ENCODE results near the gene SPINK6. TPM values are rescaled to one million over a fixed set of nuclear protein-coding genes. Genes with fewer than 3 reads are reported as not detected.

SPINK6 gene, protein sequence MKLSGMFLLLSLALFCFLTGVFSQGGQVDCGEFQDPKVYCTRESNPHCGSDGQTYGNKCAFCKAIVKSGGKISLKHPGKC
- total RNA-seq (not detected), polyA plus RNA-seq (not detected)

DNA sequence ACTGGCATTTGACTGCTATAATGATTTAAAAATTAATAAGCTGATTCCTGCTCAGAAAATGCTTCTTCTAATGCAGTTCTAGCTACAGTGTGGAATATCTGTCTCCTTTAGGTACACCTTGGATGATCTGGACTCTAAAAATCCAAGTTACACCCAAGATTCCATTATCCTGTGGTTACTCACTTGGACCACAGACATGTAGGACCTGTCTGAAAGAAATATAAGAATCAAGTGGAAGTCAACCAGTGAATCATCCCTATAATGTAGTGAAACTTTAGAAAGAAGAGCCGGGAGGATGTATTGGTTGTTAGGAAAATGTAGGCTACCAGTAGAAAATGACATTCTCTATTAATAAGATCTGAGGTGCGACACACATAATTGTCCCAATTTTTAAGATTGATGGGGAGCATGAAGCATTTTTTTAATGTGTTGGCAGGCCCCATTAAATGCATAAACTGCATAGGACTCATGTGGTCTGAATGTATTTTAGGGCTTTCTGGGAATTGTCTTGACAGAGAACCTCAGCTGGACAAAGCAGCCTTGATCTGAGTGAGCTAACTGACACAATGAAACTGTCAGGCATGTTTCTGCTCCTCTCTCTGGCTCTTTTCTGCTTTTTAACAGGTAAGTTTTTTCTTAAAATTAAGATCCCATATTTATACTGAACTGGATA is at the start of gene SPINK6:
TSS of gene SPINK6 (plus strand) at position 512 of the 673 bp plus-strand sequence. CDS start at position 567, 55 bp downstream.
- Histone ChIP-seq H3K27ac (ENCODE audit: low read depth) (no peak within 1 kb of the TSS), H3K4me3 (ENCODE audit: low read depth, low read length) (no peak within 1 kb of the TSS), H3K4me1 (ENCODE audit: insufficient read depth) (no peaks in the 10 kb centered on the region), H3K36me3 (ENCODE audit: insufficient read depth) (no peaks in the 10 kb centered on the region)
- WGBS, result 92% methylated on average over 2 of the region's 2 CpGs
- no peak for DNase-seq (ENCODE audit: extremely low spot score)

DNA sequence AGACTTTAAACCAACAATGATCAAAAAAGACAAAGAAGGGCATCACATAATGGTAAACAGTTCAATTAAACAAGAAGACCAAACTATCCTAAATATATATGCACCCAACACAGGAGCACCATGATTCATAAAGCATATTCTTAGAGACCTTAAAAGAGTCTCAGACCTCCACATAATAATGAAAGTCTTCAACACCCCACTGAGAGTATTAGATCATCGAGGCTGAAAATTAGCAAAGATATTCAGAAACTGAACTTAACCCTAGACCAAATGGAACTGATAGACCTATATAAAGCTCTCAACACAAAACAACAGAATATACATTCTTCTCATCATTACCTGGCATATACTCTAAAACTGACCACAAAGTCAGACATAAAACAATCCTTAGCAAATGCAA is 46.2 kb upstream of the SPINK6 start:
- H3K4me1 ChIP-seq (ENCODE audit: insufficient read depth), result no peaks in the 10 kb centered on the region
- DNase-seq (ENCODE audit: extremely low spot score), result no peak
- WGBS, result 95% methylated on average over 1 of the region's 1 CpG

DNA sequence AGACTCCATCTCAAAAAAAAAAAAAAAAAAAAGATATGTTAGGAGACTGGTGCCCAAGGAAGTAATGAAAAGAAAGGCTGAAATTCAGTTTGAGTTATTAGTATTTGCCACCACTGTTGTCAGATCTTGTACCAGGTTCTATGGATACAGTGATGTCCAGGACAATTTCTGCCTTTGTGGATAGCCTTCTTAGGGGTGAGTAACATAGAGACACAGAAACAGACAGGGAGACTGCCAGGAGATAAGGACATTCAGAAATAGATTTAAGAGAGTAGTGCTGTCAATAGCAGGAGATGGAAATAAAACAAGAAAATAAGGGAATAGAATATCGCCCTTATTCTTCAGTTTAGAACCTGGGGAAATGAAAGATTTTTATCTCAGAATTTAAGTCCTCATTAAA is 40.8 kb upstream of the SPINK6 start:
- DNase-seq (ENCODE audit: extremely low spot score), result no peak
- no peak overlapping the region for H3K4me3 ChIP-seq (ENCODE audit: low read depth, low read length)
- no peaks in the 10 kb centered on the region for H3K4me1 ChIP-seq (ENCODE audit: insufficient read depth)
- no peak overlapping the region for H3K27ac ChIP-seq (ENCODE audit: low read depth)
- WGBS, result 91% methylated on average over 1 of the region's 1 CpG
- no peaks in the 10 kb centered on the region for H3K36me3 ChIP-seq (ENCODE audit: insufficient read depth)

More for the DNA sequence above, 46.2 kb upstream of the SPINK6 start:
- H3K36me3 ChIP-seq (ENCODE audit: insufficient read depth), result no peaks in the 10 kb centered on the region
- H3K4me3 ChIP-seq (ENCODE audit: low read depth, low read length), result no peak overlapping the region
- no peak overlapping the region for H3K27ac ChIP-seq (ENCODE audit: low read depth)

DNA sequence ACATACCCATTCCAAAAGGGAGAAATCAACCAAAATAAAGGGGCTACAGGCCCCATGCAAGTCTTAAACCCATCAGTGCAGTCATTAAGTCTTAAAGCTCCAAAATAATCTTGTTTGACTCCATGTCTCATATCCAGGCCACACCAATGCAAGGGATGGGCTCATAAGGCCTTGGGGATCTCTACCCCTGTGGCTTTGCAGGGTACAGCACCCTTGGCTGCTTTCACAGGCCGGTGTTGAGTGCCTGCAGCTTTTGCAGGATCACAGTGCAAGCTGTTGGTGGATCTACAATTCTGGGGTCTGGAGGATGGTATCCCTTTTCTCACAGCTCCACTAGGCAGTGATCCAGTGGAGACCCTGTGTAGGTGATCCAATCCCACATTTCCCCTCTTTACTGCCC is 39.5 kb upstream of the SPINK6 start:
- Histone ChIP-seq H3K4me3 (ENCODE audit: low read depth, low read length) (no peak overlapping the region), H3K27ac (ENCODE audit: low read depth) (no peak overlapping the region), H3K36me3 (ENCODE audit: insufficient read depth) (no peaks in the 10 kb centered on the region), H3K4me1 (ENCODE audit: insufficient read depth) (no peaks in the 10 kb centered on the region)
- WGBS, result 84% methylated on average over 1 of the region's 1 CpG
- no peak for DNase-seq (ENCODE audit: extremely low spot score)

DNA sequence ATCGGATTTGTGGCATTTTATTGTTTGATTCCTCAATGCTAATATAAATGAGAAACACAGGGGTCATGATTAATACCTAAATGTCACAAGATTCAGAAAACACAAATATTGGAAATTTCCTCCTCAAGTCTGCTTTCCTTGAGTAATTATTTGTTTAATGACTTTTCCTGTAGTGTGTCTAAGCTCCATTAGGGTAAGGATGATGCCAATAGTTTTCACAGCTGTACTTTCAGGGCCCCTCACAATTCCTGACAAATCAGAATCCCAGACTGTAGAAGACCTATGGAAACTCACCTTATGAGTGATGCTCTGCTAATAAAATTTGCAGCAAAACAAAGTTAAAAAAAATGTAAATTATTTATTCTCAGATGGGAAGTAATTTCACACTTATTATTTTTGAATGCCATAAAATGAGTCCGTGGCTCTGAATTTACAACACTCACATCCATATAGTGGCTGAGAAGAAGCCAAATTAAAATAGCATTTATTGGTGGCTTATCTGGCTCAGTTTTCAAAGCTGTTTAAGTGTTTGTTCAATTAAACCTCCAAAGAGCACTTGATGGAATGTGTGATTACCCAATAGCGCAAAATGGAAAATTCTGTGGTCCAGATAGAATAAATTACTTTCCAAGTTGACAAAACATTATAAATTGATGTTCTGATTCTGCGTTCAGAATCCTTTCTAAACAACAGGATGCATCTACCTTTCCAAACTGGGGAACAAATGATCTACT is 36.1 kb upstream of the SPINK6 start:
- Histone ChIP-seq H3K36me3 (ENCODE audit: insufficient read depth) (no peaks in the 10 kb centered on the region), H3K4me1 (ENCODE audit: insufficient read depth) (no peaks in the 10 kb centered on the region), H3K4me3 (ENCODE audit: low read depth, low read length) (no peak overlapping the region), H3K27ac (ENCODE audit: low read depth) (no peak overlapping the region)
- 54% methylated on average over 4 of the region's 4 CpGs for WGBS
- no peak for DNase-seq (ENCODE audit: extremely low spot score)

DNA sequence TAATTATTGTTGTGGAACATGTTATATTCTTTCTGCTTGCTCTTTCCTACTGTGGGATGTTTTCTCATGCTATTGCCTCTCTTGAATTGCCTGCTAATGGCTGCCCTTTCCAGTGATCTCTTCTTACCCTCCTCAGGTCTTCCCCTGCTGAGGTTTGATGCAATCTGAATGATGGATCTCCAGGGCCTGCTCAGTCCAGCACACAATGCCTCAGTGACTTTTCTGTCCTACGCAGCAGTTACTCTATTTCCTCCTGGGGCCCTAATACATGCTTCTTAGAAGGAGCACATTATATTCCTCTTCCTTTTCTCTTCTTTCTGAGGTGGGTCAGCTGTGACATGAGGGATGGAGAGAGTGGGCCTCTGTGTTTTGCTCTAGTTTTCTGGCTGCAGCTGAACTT is 34.6 kb upstream of the SPINK6 start, which contains the start of gene SPINK14:
TSS of gene SPINK14 (plus strand) at position 301 of the 400 bp plus-strand sequence. CDS start 1,187 bp downstream, outside the sequence.
- H3K4me1 ChIP-seq (ENCODE audit: insufficient read depth), result no peaks in the 10 kb centered on the region
- H3K36me3 ChIP-seq (ENCODE audit: insufficient read depth), result no peaks in the 10 kb centered on the region
- no peak for DNase-seq (ENCODE audit: extremely low spot score)
- 95% methylated on average over 1 of the region's 1 CpG for WGBS
- no peak within 1 kb of the TSS for H3K4me3 ChIP-seq (ENCODE audit: low read depth, low read length)
- H3K27ac ChIP-seq (ENCODE audit: low read depth), result no peak within 1 kb of the TSS

DNA sequence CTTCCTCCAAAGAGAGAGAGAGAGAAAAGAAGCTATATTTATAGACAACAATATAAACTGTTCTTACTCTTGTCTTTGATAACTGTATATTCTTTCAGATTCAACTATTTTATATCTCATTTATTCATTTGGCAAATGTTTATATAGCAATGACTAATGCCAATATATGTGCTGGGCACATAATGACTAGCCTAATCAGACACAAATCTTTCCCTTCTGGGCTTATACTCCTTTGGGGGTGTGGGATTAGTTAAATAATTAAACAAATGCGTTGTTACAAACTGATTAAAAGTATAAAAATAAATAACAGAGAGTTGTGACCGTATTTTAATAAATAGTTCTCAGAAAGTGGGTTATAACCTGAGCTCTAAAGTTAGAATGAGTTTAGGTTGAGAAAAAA is 30.5 kb upstream of the SPINK6 start:
- Histone ChIP-seq H3K36me3 (ENCODE audit: insufficient read depth) (no peaks in the 10 kb centered on the region), H3K27ac (ENCODE audit: low read depth) (no peak overlapping the region), H3K4me3 (ENCODE audit: low read depth, low read length) (no peak overlapping the region), H3K4me1 (ENCODE audit: insufficient read depth) (no peaks in the 10 kb centered on the region)
- 52% methylated on average over 2 of the region's 2 CpGs for WGBS
- no peak for DNase-seq (ENCODE audit: extremely low spot score)

DNA sequence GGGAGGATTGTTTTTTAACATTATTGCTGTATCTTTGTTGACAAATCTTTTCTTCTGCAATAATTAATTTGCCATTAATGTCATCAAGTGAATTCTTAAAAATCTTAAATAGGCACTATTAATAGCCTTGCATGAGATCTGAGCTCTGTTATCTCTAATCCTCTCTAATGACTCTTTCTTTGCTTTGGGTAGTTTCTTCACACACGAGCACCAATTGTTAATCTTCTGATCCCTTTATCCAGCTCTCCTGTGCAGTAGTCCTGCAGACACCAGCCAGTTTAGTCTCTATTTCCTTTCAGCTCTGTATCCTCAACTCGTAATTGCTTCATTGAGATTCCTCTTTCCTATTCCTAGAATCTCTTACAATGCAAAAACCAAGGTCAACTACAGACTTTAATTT is 26.4 kb upstream of the SPINK6 start:
- no peak for DNase-seq (ENCODE audit: extremely low spot score)
- H3K4me3 ChIP-seq (ENCODE audit: low read depth, low read length), result no peak overlapping the region
- no peaks in the 10 kb centered on the region for H3K36me3 ChIP-seq (ENCODE audit: insufficient read depth)
- no peaks in the 10 kb centered on the region for H3K4me1 ChIP-seq (ENCODE audit: insufficient read depth)
- H3K27ac ChIP-seq (ENCODE audit: low read depth), result no peak overlapping the region
- WGBS, result 40% methylated on average over 2 of the region's 2 CpGs

DNA sequence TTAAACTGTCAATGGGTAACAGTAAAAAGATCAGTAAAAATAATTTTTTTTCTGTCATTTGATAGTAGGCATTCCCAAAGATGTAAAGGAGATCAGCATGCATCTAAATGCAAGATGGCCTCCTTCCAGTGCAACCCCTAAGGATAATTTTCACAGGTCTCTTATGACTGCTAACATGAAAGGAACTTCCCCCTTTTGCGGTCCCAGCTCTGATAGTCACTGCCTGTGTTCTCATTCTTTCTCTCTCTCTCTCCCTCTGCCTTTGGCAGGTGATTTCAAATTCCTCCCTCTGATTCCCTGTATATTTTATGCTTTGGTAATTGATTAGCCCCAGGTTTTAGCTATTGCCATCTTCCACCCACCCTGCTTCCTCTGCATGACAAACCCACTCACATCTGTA is 25.6 kb upstream of the SPINK6 start:
- H3K36me3 ChIP-seq (ENCODE audit: insufficient read depth), result no peaks in the 10 kb centered on the region
- H3K27ac ChIP-seq (ENCODE audit: low read depth), result no peak overlapping the region
- no peak for DNase-seq (ENCODE audit: extremely low spot score)
- H3K4me1 ChIP-seq (ENCODE audit: insufficient read depth), result no peaks in the 10 kb centered on the region
- H3K4me3 ChIP-seq (ENCODE audit: low read depth, low read length), result no peak overlapping the region
- 83% methylated on average over 1 of the region's 1 CpG for WGBS

DNA sequence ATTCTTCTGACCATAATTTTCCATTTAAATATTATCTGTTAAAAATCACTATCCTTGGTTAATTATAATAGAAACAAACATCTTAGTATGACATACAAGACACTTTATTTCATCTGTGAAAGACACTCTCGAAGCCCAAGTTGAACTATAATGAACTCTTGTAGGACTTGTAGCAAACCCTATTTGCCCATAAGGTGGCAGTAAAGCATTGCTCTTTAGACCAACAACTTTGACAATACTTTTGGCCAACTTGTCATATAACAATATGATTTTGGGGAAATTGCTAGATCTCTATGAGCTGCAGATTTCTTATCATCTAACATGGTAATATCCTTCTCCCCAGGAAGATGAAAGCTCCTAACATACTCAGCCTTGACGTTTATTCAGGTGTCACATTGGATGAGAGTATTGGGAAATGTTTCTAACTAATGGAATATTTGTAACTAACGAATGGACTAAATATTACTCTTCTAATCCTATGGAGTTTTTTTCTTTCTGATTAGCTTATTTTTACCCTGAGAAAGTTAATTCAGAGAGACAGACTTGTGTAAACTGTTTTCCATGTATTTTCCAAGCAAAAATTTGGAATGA is 23.5 kb upstream of the SPINK6 start:
- Histone ChIP-seq H3K4me3 (ENCODE audit: low read depth, low read length) (no peak overlapping the region), H3K4me1 (ENCODE audit: insufficient read depth) (no peaks in the 10 kb centered on the region), H3K27ac (ENCODE audit: low read depth) (no peak overlapping the region), H3K36me3 (ENCODE audit: insufficient read depth) (no peaks in the 10 kb centered on the region)
- DNase-seq (ENCODE audit: extremely low spot score), result no peak
- WGBS, result 42% methylated on average over 3 of the region's 3 CpGs

DNA sequence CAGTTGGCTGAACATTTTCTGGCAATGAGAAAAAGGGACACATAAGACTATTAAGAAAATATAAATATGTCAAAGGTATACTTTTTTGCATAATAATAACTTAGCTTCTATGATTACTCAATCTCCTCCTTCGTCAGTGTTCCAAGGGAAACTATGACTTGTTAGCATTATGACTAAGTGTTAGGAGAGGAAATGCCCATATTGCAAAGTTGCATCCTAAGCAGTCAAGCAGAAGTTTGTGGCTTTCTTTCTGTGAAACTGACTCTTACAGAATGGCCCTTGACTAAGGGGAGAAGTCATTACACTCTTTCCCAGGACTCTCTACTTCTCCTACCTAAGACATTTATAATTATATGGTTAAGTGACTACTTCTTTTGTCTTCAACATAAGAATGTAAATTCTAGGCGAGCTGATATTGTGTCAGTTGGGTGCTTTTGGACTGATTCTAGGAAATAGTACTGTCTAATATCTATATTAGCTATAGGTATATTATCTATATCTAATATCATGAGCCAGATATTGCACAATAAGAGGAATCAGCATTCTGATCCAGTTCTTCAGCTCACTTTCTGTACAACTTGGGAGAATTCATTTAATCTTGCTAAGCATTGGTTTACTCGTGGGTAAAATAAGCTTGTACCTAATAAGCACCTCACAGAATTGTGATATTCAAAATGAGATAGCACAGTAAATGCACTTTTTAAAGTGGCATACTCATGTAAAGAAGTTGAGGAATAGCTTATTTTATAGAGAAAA is 16.4 kb upstream of the SPINK6 start:
- WGBS, result 64% methylated on average over 3 of the region's 3 CpGs
- Histone ChIP-seq H3K4me1 (ENCODE audit: insufficient read depth) (no peaks in the 10 kb centered on the region), H3K27ac (ENCODE audit: low read depth) (no peak overlapping the region), H3K4me3 (ENCODE audit: low read depth, low read length) (no peak overlapping the region), H3K36me3 (ENCODE audit: insufficient read depth) (no peaks in the 10 kb centered on the region)
- DNase-seq (ENCODE audit: extremely low spot score), result no peak

DNA sequence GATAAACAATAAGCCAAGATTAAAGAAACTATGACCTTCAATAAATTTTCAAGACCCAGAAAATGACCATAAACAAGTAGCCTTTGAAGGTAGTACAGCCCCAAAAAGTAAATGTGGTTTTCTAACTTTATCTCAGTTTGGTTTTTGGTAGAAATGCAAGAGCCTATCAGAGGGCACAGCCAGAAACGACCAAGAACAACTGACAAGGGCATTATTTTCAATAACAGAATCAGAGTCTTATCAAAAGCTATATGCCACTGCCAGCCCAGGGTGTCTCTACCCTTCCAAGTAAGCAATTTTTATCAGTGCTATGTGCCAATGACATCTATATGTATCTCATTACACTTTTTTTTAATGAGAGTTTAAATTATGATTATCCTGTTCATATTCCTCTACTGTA is 11.8 kb upstream of the SPINK6 start:
- H3K27ac ChIP-seq (ENCODE audit: low read depth), result no peak overlapping the region
- no peaks in the 10 kb centered on the region for H3K4me1 ChIP-seq (ENCODE audit: insufficient read depth)
- DNase-seq (ENCODE audit: extremely low spot score), result no peak
- no peak overlapping the region for H3K4me3 ChIP-seq (ENCODE audit: low read depth, low read length)
- H3K36me3 ChIP-seq (ENCODE audit: insufficient read depth), result no peaks in the 10 kb centered on the region
- WGBS, result 19% methylated on average over 1 of the region's 1 CpG

DNA sequence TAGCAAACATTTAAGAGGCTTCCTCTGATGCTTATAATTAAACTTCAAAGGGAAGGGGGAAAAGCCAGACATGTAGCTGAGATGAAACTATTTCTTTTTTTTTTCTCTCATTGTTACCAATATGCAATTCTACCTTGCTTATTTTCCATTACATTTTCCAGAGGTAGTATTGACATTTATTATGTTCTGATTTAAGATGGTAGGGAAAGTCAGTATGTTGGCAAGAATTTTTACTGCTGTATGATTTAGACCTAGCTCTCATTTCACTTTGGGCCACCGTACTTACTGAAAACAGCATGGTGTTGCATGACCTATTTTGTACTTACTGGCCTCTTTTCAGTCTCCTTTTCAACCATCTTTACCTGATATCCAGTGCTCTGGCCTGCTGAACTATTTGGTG is 9.6 kb upstream of the SPINK6 start:
- 37% methylated on average over 1 of the region's 1 CpG for WGBS
- DNase-seq (ENCODE audit: extremely low spot score), result no peak
- no peak overlapping the region for H3K27ac ChIP-seq (ENCODE audit: low read depth)
- H3K4me1 ChIP-seq (ENCODE audit: insufficient read depth), result no peaks in the 10 kb centered on the region
- H3K4me3 ChIP-seq (ENCODE audit: low read depth, low read length), result no peak overlapping the region
- H3K36me3 ChIP-seq (ENCODE audit: insufficient read depth), result no peaks in the 10 kb centered on the region

Data from urinary bladder (tissue), 4 donors.